Mononuclear cell (primary cell): Measurements from ENCODE around the gene PTTG2. TPM values are rescaled to one million over a fixed set of nuclear protein-coding genes. Genes with fewer than 3 reads are reported as not detected.
"Not testable (repeated sequence)": the region's sequence is repeated elsewhere in the genome, so short reads cannot be mapped to it uniquely, and the experiment has no call there.

Source experiments
- H3K27me3 ChIP-seq: 2 replicates; pipeline ENCODE4 v1.6.0; 2011; ENCODE audit warnings: low read length, control low read depth; ENCODE audit not compliant: insufficient read depth
- H3K4me1 ChIP-seq: 2 replicates; pipeline ENCODE4 v1.5.1; 2011; ENCODE audit warnings: mild to moderate bottlenecking, low read length, control low read depth; ENCODE audit not compliant: insufficient read depth
- H3K4me3 ChIP-seq: 2 replicates; pipeline ENCODE4 v1.5.1; 2011; ENCODE audit warnings: mild to moderate bottlenecking, low read length, moderate library complexity
- H3K9me3 ChIP-seq: 2 replicates; pipeline ENCODE4 v1.5.1; 2011; ENCODE audit warnings: low read depth, mild to moderate bottlenecking, control low read depth, low read length
- total RNA-seq: library from RNA; depleted of rRNA; stranded (reverse); fragments of >200 nt; gene quantifications from one replicate; pipeline ENCODE4 v1.2.3, GENCODE V29; 2012

The PTTG2 gene
- total RNA-seq, 1 donor: 2.3 TPM

- H3K9me3 ChIP-seq: no peaks in the 10 kb centered on the region
- H3K4me3 ChIP-seq: no peak overlapping the region
- peaks cover 22% of the 10 kb centered on the region for H3K4me1 ChIP-seq
- no peaks in the 10 kb centered on the region for H3K27me3 ChIP-seq
Measured at GRCh38 chr4:37973441-37973840, 13.2 kb downstream of the PTTG2 start.

GRCh38 chr4:37975321-37975822 is 15.2 kb downstream of the PTTG2 start:
- H3K9me3 ChIP-seq, H3K27me3 ChIP-seq, H3K4me3 ChIP-seq: not testable (repeated sequence)
- H3K4me1 ChIP-seq: peaks cover 30% of the 10 kb centered on the region

- no peaks in the 10 kb centered on the region for H3K9me3 ChIP-seq
- peak overlapping the region; percentile 23 for H3K4me3 ChIP-seq
- no peaks in the 10 kb centered on the region for H3K27me3 ChIP-seq
- H3K4me1 ChIP-seq: peaks cover 26% of the 10 kb centered on the region
Measured at GRCh38 chr4:37976507-37976906, 16.3 kb downstream of the PTTG2 start.

- H3K27me3 ChIP-seq: no peaks in the 10 kb centered on the region
- H3K4me3 ChIP-seq: peak overlapping the region; percentile 61
- H3K4me1 ChIP-seq: peaks cover 30% of the 10 kb centered on the region
- no peaks in the 10 kb centered on the region for H3K9me3 ChIP-seq
Measured at GRCh38 chr4:37976991-37977470, 16.8 kb downstream of the PTTG2 start.

- Histone ChIP-seq H3K27me3 (no peaks in the 10 kb centered on the region), H3K4me3 (peak overlapping the region; percentile 61), H3K9me3 (no peaks in the 10 kb centered on the region), H3K4me1 (peaks cover 36% of the 10 kb centered on the region)
Measured at GRCh38 chr4:37977471-37978247, 17.5 kb downstream of the PTTG2 start.

GRCh38 chr4:37978248-37978924 is 18.2 kb downstream of the PTTG2 start:
- Histone ChIP-seq H3K4me3 (peak overlapping the region; percentile 61), H3K4me1 (peaks cover 40% of the 10 kb centered on the region), H3K27me3 (no peaks in the 10 kb centered on the region), H3K9me3 (no peaks in the 10 kb centered on the region)

- H3K9me3 ChIP-seq: no peaks in the 10 kb centered on the region
- peaks cover 40% of the 10 kb centered on the region for H3K4me1 ChIP-seq
- no peak overlapping the region for H3K4me3 ChIP-seq
- H3K27me3 ChIP-seq: no peaks in the 10 kb centered on the region
Measured at GRCh38 chr4:37980246-37980645, 20.0 kb downstream of the PTTG2 start.

GRCh38 chr4:37981425-37981824 is 21.2 kb downstream of the PTTG2 start:
- Histone ChIP-seq H3K27me3 (no peaks in the 10 kb centered on the region), H3K4me1 (peaks cover 47% of the 10 kb centered on the region), H3K9me3 (no peaks in the 10 kb centered on the region), H3K4me3 (no peak overlapping the region)

- Histone ChIP-seq H3K4me3 (no peak overlapping the region), H3K4me1 (peaks cover 48% of the 10 kb centered on the region), H3K27me3 (no peaks in the 10 kb centered on the region), H3K9me3 (no peaks in the 10 kb centered on the region)
Measured at GRCh38 chr4:37981844-37982720, 21.9 kb downstream of the PTTG2 start.

- no peaks in the 10 kb centered on the region for H3K27me3 ChIP-seq
Measured at GRCh38 chr4:37982736-37983135, 22.5 kb downstream of the PTTG2 start.

GRCh38 chr4:37983951-37984350 is 23.8 kb downstream of the PTTG2 start:
- H3K4me1 ChIP-seq: peaks cover 53% of the 10 kb centered on the region
- H3K27me3 ChIP-seq: no peaks in the 10 kb centered on the region
- H3K4me3 ChIP-seq: no peak overlapping the region
- H3K9me3 ChIP-seq: no peaks in the 10 kb centered on the region

More at GRCh38 chr4:37982736-37983135, 22.5 kb downstream of the PTTG2 start:
- Histone ChIP-seq H3K4me3 (no peak overlapping the region), H3K9me3 (no peaks in the 10 kb centered on the region), H3K4me1 (peaks cover 52% of the 10 kb centered on the region)

- Histone ChIP-seq H3K27me3 (no peaks in the 10 kb centered on the region), H3K4me1 (peaks cover 64% of the 10 kb centered on the region), H3K9me3 (no peaks in the 10 kb centered on the region), H3K4me3 (no peak overlapping the region)
Measured at GRCh38 chr4:37985730-37986275, 25.6 kb downstream of the PTTG2 start.

- Histone ChIP-seq H3K9me3 (no peaks in the 10 kb centered on the region), H3K27me3 (no peaks in the 10 kb centered on the region), H3K4me3 (no peak overlapping the region), H3K4me1 (peaks cover 61% of the 10 kb centered on the region)
Measured at GRCh38 chr4:37988670-37989069, 28.5 kb downstream of the PTTG2 start.

- Histone ChIP-seq H3K9me3 (no peaks in the 10 kb centered on the region), H3K4me1 (peaks cover 70% of the 10 kb centered on the region), H3K4me3 (no peak overlapping the region), H3K27me3 (no peaks in the 10 kb centered on the region)
Measured at GRCh38 chr4:37989398-37990260, 29.4 kb downstream of the PTTG2 start.
